Nucleus accumbens (tissue), 56 donors: ENCODE results near the gene STARD10.

Experiments used
- DNase-seq, 56 donors: peaks; one replicate each; lab custom pipeline; 2025; lab: John Stamatoyannopoulos, UW

STARD10 gene

GRCh38 chr11:72737336-72737735, 56.5 kb downstream of the STARD10 start:
- DNase-seq: no peak

GRCh38 chr11:72736452-72737069, 57.3 kb downstream of the STARD10 start:
- peak in 8 of 56 donors; percentile 14 to 41 (median 30) for DNase-seq

- no peak for DNase-seq
These were observed 58.3 kb downstream of the STARD10 start for GRCh38 chr11:72735495-72736027.

- DNase-seq: peak in 7 of 56 donors; percentile 12 to 55 (median 27)
These were observed 61.5 kb downstream of the STARD10 start for GRCh38 chr11:72732329-72732728.

GRCh38 chr11:72730737-72731136, 63.1 kb downstream of the STARD10 start:
- DNase-seq: no peak

GRCh38 chr11:72730243-72730642, 63.6 kb downstream of the STARD10 start:
- DNase-seq: no peak

GRCh38 chr11:72727521-72727920, 66.3 kb downstream of the STARD10 start:
- peak in 1 of 56 donors; percentile 20 for DNase-seq

- DNase-seq: no peak
These were observed 67.3 kb downstream of the STARD10 start for GRCh38 chr11:72726266-72727220.

GRCh38 chr11:72725724-72726028, 68.2 kb downstream of the STARD10 start:
- no peak for DNase-seq

- peak in 45 of 56 donors; percentile 15 to 85 (median 52) for DNase-seq
These were observed 68.8 kb downstream of the STARD10 start for GRCh38 chr11:72724851-72725723.

GRCh38 chr11:72724021-72724551, 69.8 kb downstream of the STARD10 start:
- no peak for DNase-seq

GRCh38 chr11:72723508-72723907, 70.3 kb downstream of the STARD10 start:
- DNase-seq: no peak

- peak in 55 of 56 donors; percentile 27 to 90 (median 75) for DNase-seq
These were observed 71.6 kb downstream of the STARD10 start for GRCh38 chr11:72722050-72722748.

- no peak for DNase-seq
These were observed 72.2 kb downstream of the STARD10 start for GRCh38 chr11:72721689-72722049.

- no peak for DNase-seq
These were observed 72.6 kb downstream of the STARD10 start for GRCh38 chr11:72721276-72721675.

GRCh38 chr11:72720784-72721183, 73.1 kb downstream of the STARD10 start:
- no peak for DNase-seq

- peak in 4 of 56 donors; percentile 14 to 49 (median 22) for DNase-seq
These were observed 73.8 kb downstream of the STARD10 start for GRCh38 chr11:72720047-72720446.

GRCh38 chr11:72719551-72719950, 74.3 kb downstream of the STARD10 start:
- DNase-seq: no peak

- no peak for DNase-seq
These were observed 74.7 kb downstream of the STARD10 start for GRCh38 chr11:72719144-72719543.

GRCh38 chr11:72718101-72718501, 75.7 kb downstream of the STARD10 start:
- DNase-seq: peak in 2 of 56 donors; percentile 5 to 11
